IMR-90 (cell line): ENCODE data around the gene RBPJL. TPM values are rescaled to one million over a fixed set of nuclear protein-coding genes. Genes with fewer than 3 reads are reported as not detected.

ENCODE experiments used
- ATAC-seq: fragments of 200-7000 bp; cut with Tn5 transposase; 2 replicates; pipeline ENCODE4 v1.9.1; 2020; ENCODE audit warnings: low read depth, mild to moderate bottlenecking, moderate library complexity
- BruUV-seq: library from RNA; stranded (reverse); fragments of 400-500 nt; replicated peaks from 2 replicates; lab custom pipeline; 2021; lab: Mats Ljungman, UMichigan
- CTCF ChIA-PET: fragments of 300-600 bp; formaldehyde crosslinking; extraction: SDS; loops from one replicate; lab custom pipeline; 2021; ENCODE audit warnings: antibody characterized with exemption; lab: Yijun Ruan, JAX
- POLR2A ChIA-PET: fragments of 300-600 bp; sonication (Branson Sonifier 250); formaldehyde crosslinking; loops from one replicate; lab custom pipeline; 2022; ENCODE audit warnings: antibody characterized with exemption; ENCODE audit not compliant: unreplicated experiment; lab: Charles Lee
- DNase-seq: peaks from one replicate; pipeline ENCODE4 v3.0.0; 2013
- H2AFZ ChIP-seq: replicated peaks from 2 replicates; pipeline ENCODE3; 2013; ENCODE audit warnings: low read length, mild to moderate bottlenecking; ENCODE audit not compliant: poor library complexity
- H2AK5ac ChIP-seq: 2 replicates; pipeline ENCODE4 v1.6.1; 2013; ENCODE audit warnings: low read depth, low read length, inconsistent platforms
- H2AK9ac ChIP-seq: replicated peaks from 2 replicates; pipeline ENCODE3; 2013; ENCODE audit warnings: mild to moderate bottlenecking, low read depth, low read length, moderate library complexity; ENCODE audit not compliant: poor library complexity
- H2BK120ac ChIP-seq: 2 replicates; pipeline ENCODE4 v1.6.1; 2013; ENCODE audit warnings: low read depth, low read length, inconsistent platforms
- H2BK15ac ChIP-seq: 3 replicates; pipeline ENCODE4 v1.6.1; 2013; ENCODE audit warnings: low read depth, low read length, inconsistent platforms
- H2BK20ac ChIP-seq: 2 replicates; pipeline ENCODE4 v1.6.1; 2013; ENCODE audit warnings: low read depth, mild to moderate bottlenecking, inconsistent platforms, low read length, moderate library complexity
- H2BK5ac ChIP-seq: 2 replicates; pipeline ENCODE4 v1.6.1; 2013; ENCODE audit warnings: mild to moderate bottlenecking, low read depth, low read length, inconsistent platforms; ENCODE audit not compliant: poor library complexity, severe bottlenecking
- H3K14ac ChIP-seq: replicated peaks from 2 replicates; pipeline ENCODE4 v1.6.1; 2013; ENCODE audit warnings: low read depth, low read length, inconsistent platforms
- H3K18ac ChIP-seq: 2 replicates; pipeline ENCODE4 v1.6.1; 2013; ENCODE audit warnings: low read depth, low read length, control low read depth
- H3K23ac ChIP-seq: 2 replicates; pipeline ENCODE4 v1.6.1; 2013; ENCODE audit warnings: low read depth, low read length, inconsistent platforms
- H3K27ac ChIP-seq: 2 replicates; pipeline ENCODE4 v1.5.1; 2013; ENCODE audit warnings: mild to moderate bottlenecking, control low read depth, low read length; ENCODE audit not compliant: insufficient read depth
- H3K27me3 ChIP-seq: 2 replicates; pipeline ENCODE4 v1.6.1; 2013; ENCODE audit warnings: low read length; ENCODE audit not compliant: control insufficient read depth, insufficient read depth
- H3K36me3 ChIP-seq: 2 replicates; pipeline ENCODE4 v1.6.1; 2013; ENCODE audit warnings: low read length, mixed read lengths; ENCODE audit not compliant: control insufficient read depth, insufficient read depth
- H3K4ac ChIP-seq: 2 replicates; pipeline ENCODE4 v1.6.1; 2013; ENCODE audit warnings: low read depth, low read length, inconsistent platforms
- H3K4me1 ChIP-seq: 2 replicates; pipeline ENCODE4 v1.6.1; 2013; ENCODE audit warnings: low read length, mixed read lengths; ENCODE audit not compliant: control insufficient read depth, insufficient read depth
- H3K4me2 ChIP-seq: 2 replicates; pipeline ENCODE4 v1.6.1; 2013; ENCODE audit warnings: low read depth, mild to moderate bottlenecking, control low read depth, low read length, moderate library complexity
- H3K4me3 ChIP-seq: 2 replicates; pipeline ENCODE4 v1.5.1; 2013; ENCODE audit warnings: low read depth, mild to moderate bottlenecking, control low read depth, low read length, moderate library complexity; ENCODE audit not compliant: insufficient read depth
- H3K56ac ChIP-seq: 2 replicates; pipeline ENCODE4 v1.6.1; 2013; ENCODE audit warnings: low read length, inconsistent platforms; ENCODE audit not compliant: insufficient read depth; ENCODE audit errors: extremely low read depth
- H3K79me1 ChIP-seq, 2 experiments: 2 replicates each; pipeline ENCODE4 v1.6.1; 2013; ENCODE audit warnings: low read length in 2 of 2, inconsistent platforms in 1 of 2, low read depth in 1 of 2
- H3K9ac ChIP-seq: 2 replicates; pipeline ENCODE4 v1.6.1; 2013; ENCODE audit warnings: low read depth, low read length, control low read depth
- H3K9me1 ChIP-seq: 2 replicates; pipeline ENCODE4 v1.6.1; 2013; ENCODE audit warnings: low read length, inconsistent platforms; ENCODE audit not compliant: insufficient read depth
- H3K9me3 ChIP-seq: 2 replicates; pipeline ENCODE4 v1.6.1; 2013; ENCODE audit warnings: low read length; ENCODE audit not compliant: control insufficient read depth, insufficient read depth
- H4K20me1 ChIP-seq: 2 replicates; pipeline ENCODE4 v1.6.1; 2013; ENCODE audit warnings: low read length, inconsistent platforms; ENCODE audit not compliant: insufficient read depth
- H4K5ac ChIP-seq: 2 replicates; pipeline ENCODE4 v1.6.1; 2013; ENCODE audit warnings: mild to moderate bottlenecking, low read depth, low read length, control low read depth
- H4K8ac ChIP-seq, 2 experiments: 2 replicates each; pipeline ENCODE4 v1.6.1; 2013; ENCODE audit warnings: low read depth in 2 of 2, low read length in 2 of 2, control low read depth in 1 of 2, inconsistent platforms in 1 of 2
- H4K91ac ChIP-seq: 2 replicates; pipeline ENCODE4 v1.6.1; 2013; ENCODE audit warnings: low read depth, low read length, inconsistent platforms; ENCODE audit not compliant: insufficient read depth
- CEBPB ChIP-seq: IDR thresholded peaks from 2 replicates; pipeline ENCODE4 v1.6.1; 2012; ENCODE audit warnings: low read depth, low read length, improper control_type of control experiment
- CHD1 ChIP-seq: IDR thresholded peaks from 2 replicates; pipeline ENCODE4 v1.6.1; 2012; ENCODE audit warnings: low read depth, low read length, improper control_type of control experiment
- ELK1 ChIP-seq: fragments of 150-350 bp; IDR thresholded peaks from 2 replicates; pipeline ENCODE4 v1.6.1; 2016; ENCODE audit warnings: low read depth, mild to moderate bottlenecking, low read length, moderate library complexity, borderline replicate concordance
- FOS ChIP-seq: fragments of 150-350 bp; IDR thresholded peaks from 2 replicates; pipeline ENCODE4 v1.6.1; 2016; ENCODE audit warnings: low read depth, low read length
- MAZ ChIP-seq: IDR thresholded peaks from 2 replicates; pipeline ENCODE4 v1.6.1; 2012; ENCODE audit warnings: low read depth, mild to moderate bottlenecking, low read length, improper control_type of control experiment, moderate library complexity, borderline replicate concordance
- NFE2L2 ChIP-seq: fragments of 150-350 bp; IDR thresholded peaks from 2 replicates; pipeline ENCODE4 v1.6.1; 2016; ENCODE audit warnings: low read depth, mild to moderate bottlenecking, low read length
- POLR2A ChIP-seq: IDR thresholded peaks from 2 replicates; pipeline ENCODE4 v1.6.1; 2012; ENCODE audit warnings: mild to moderate bottlenecking, low read depth, low read length
- RAD21 ChIP-seq: IDR thresholded peaks from 2 replicates; pipeline ENCODE4 v1.6.1; 2012; ENCODE audit warnings: low read length, improper control_type of control experiment
- RCOR1 ChIP-seq: IDR thresholded peaks from 2 replicates; pipeline ENCODE4 v1.6.1; 2012; ENCODE audit warnings: mild to moderate bottlenecking, low read length, improper control_type of control experiment; ENCODE audit not compliant: insufficient replicate concordance
- RFX5 ChIP-seq: IDR thresholded peaks from 2 replicates; pipeline ENCODE4 v1.8.0; 2012; ENCODE audit warnings: low read depth, mild to moderate bottlenecking, low read length, moderate library complexity
- SMC3 ChIP-seq: fragments of 150-350 bp; IDR thresholded peaks from 2 replicates; pipeline ENCODE4 v1.6.1; 2016; ENCODE audit warnings: low read depth, mild to moderate bottlenecking, antibody characterized with exemption, low read length, moderate library complexity
- USF2 ChIP-seq: fragments of 150-350 bp; IDR thresholded peaks from 2 replicates; pipeline ENCODE4 v1.6.1; 2017; ENCODE audit warnings: mild to moderate bottlenecking, antibody characterized with exemption, low read length, low read depth
- WGBS, 2 experiments: methylation state at CpG; one replicate each; pipeline versions ENCODE4 v1.1.5 to v1.1.7; 2013; ENCODE audit warnings: missing lambda C conversion rate in 2 of 2; ENCODE audit not compliant: insufficient read length in 1 of 2; ENCODE audit errors: extremely low coverage in 2 of 2; 5-methylcytosine and 5-hydroxymethylcytosine counted together
- dilution Hi-C: fragments of 300-500 bp; cut with HindIII; formaldehyde crosslinking; loops from one replicate; pipeline ENCODE4 v1.14.3; 2018; ENCODE audit warnings: low sequenced_read_pairs; ENCODE audit not compliant: unreplicated experiment
- in situ Hi-C: fragments of 300-500 bp; cut with MboI; formaldehyde crosslinking; loops from 3 replicates; pipeline ENCODE4 v1.14.3; 2019; ENCODE audit warnings: low sequenced_read_pairs, inconsistent platforms, mixed read lengths
- intact Hi-C: fragments of 100-400 bp; cut with micrococcal nuclease; formaldehyde crosslinking; loops from 2 replicates; pipeline ENCODE4 v1.10.0; 2022
- polyA plus RNA-seq, 3 experiments: library from polyadenylated mRNA; depleted of rRNA; stranded (reverse); fragments of >200 nt; gene quantifications; 2 replicates each; pipeline ENCODE4 v1.2.3, GENCODE V29; 2012; ENCODE audit warnings: low replicate concordance in 1 of 3
- total RNA-seq: library from RNA; depleted of rRNA; stranded (reverse); fragments of >200 nt; gene quantifications from 2 replicates; pipeline ENCODE4 v1.2.3, GENCODE V29; 2012

Gene RBPJL
- total and polyA plus RNA-seq, 2 of the 4 experiments (the other 2 are of a cell fraction), result not detected

- BruUV-seq, result no TSS peak
- H3K56ac ChIP-seq, result no peak overlapping the region
- H3K9me3 ChIP-seq, result no peaks in the 10 kb centered on the region
- no peak overlapping the region for H2BK20ac ChIP-seq
- no peak overlapping the region for H3K4me2 ChIP-seq
- dilution Hi-C loops, result no loop called here
- H4K5ac ChIP-seq, result no peak overlapping the region
- TF ChIP-seq SMC3 (no peak), CEBPB (no peak), NFE2L2 (no peak), ELK1 (no peak), MAZ (no peak), RAD21 (no peak), USF2 (no peak), RFX5 (no peak), POLR2A (no peak), CHD1 (no peak), RCOR1 (no peak), FOS (no peak)
- ATAC-seq, result no peak
- no peak overlapping the region for H2AK5ac ChIP-seq
- H3K27ac ChIP-seq, result no peak overlapping the region
- H2BK5ac ChIP-seq, result no peak overlapping the region
- no peak overlapping the region for H4K91ac ChIP-seq
- H4K20me1 ChIP-seq, result peaks cover 39% of the 10 kb centered on the region
- in situ Hi-C loops, result loop anchor here (25.0 kb wide), 1 partner anchor 587 kb away; the partner anchor contains the start of gene PLTP
- H3K79me1 ChIP-seq, result peaks cover 29 to 41% of the 10 kb centered on the region in 2 experiments
- no peak for DNase-seq
- H3K9me1 ChIP-seq, result peaks cover 2% of the 10 kb centered on the region; the same call in 1 of the 2 replicates
- H2BK120ac ChIP-seq, result no peak overlapping the region
- 0 out of 2 replicates have a peak, but pooled peaks cover 1% of the 10 kb centered on the region for H3K4me1 ChIP-seq
- WGBS, 2 experiments, result no CpG with 5 or more reads among the region's 6 CpGs
- H2BK15ac ChIP-seq, result no peak overlapping the region
- CTCF ChIA-PET, result no interaction called here
- H3K14ac ChIP-seq, result no peak overlapping the region
- intact Hi-C loops, result no loop called here
- H3K9ac ChIP-seq, result no peak overlapping the region
- H3K23ac ChIP-seq, result no peak overlapping the region
- POLR2A ChIA-PET, result no interaction called here
- H3K4ac ChIP-seq, result no peak overlapping the region
- no peaks in the 10 kb centered on the region for H3K27me3 ChIP-seq
- no peak overlapping the region for H3K4me3 ChIP-seq
- H2AK9ac ChIP-seq, result no peak overlapping the region
- H3K18ac ChIP-seq, result no peak overlapping the region
- H2AFZ ChIP-seq, result no peak overlapping the region
- H3K36me3 ChIP-seq, result peaks cover 51% of the 10 kb centered on the region
- no peak overlapping the region for H4K8ac ChIP-seq
Observed at GRCh38 chr20:45325371-45325770, 18.7 kb downstream of the RBPJL start.
